GM10248 (cell line): ENCODE measurements around the gene C11orf21.
A peak's percentile ranks its signal among the peaks of the same experiment; 100 is the strongest.

Experiments
- CTCF ChIA-PET: fragments of 300-600 bp; sonication (Branson Sonifier 250); formaldehyde crosslinking; extraction: SDS; loops from one replicate; lab custom pipeline; 2021; ENCODE audit warnings: antibody characterized with exemption; lab: Yijun Ruan, JAX
- POLR2A ChIA-PET: fragments of 350-650 bp; sonication (Branson Sonifier 250); formaldehyde crosslinking; extraction: SDS; loops from one replicate; lab custom pipeline; 2020; ENCODE audit warnings: antibody characterized with exemption; lab: Yijun Ruan, JAX
- DNase-seq: peaks from one replicate; pipeline ENCODE4 v3.0.0; 2012; ENCODE audit errors: extremely low spot score
- TF ChIP-seq, protein P1 (sequence below): IDR thresholded peaks from 2 replicates; pipeline ENCODE4 v1.5.1; 2012; ENCODE audit warnings: mild to moderate bottlenecking, low read depth; ENCODE audit errors: extremely low read depth, missing control alignments, control extremely low read depth

The C11orf21 gene

GRCh38 chr11:2305140-2305778 lies 3.5 kb upstream of the C11orf21 start:
- ChIA-PET CTCF (interaction anchor here (0.6 to 17.1 kb wide), 51 partner anchors 8 to 919 kb away, joined by 3 to 485 read pairs (median 4); partner anchors contain the start of gene TSSC4), POLR2A (interaction anchor here (0.7 to 1.1 kb wide), 2 partner anchors 98 to 100 kb away, joined by 3 read pairs; no protein-coding TSS in a partner anchor)
- TF ChIP-seq, protein P1, sequence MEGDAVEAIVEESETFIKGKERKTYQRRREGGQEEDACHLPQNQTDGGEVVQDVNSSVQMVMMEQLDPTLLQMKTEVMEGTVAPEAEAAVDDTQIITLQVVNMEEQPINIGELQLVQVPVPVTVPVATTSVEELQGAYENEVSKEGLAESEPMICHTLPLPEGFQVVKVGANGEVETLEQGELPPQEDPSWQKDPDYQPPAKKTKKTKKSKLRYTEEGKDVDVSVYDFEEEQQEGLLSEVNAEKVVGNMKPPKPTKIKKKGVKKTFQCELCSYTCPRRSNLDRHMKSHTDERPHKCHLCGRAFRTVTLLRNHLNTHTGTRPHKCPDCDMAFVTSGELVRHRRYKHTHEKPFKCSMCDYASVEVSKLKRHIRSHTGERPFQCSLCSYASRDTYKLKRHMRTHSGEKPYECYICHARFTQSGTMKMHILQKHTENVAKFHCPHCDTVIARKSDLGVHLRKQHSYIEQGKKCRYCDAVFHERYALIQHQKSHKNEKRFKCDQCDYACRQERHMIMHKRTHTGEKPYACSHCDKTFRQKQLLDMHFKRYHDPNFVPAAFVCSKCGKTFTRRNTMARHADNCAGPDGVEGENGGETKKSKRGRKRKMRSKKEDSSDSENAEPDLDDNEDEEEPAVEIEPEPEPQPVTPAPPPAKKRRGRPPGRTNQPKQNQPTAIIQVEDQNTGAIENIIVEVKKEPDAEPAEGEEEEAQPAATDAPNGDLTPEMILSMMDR, result peak; percentile 90
- DNase-seq, result peak; percentile 83

- ChIA-PET CTCF (interaction anchor here (0.6 to 17.1 kb wide), 47 partner anchors 9 to 919 kb away, joined by 3 to 485 read pairs (median 4); partner anchors contain the start of gene TSSC4), POLR2A (interaction anchor here (1.1 kb wide), 1 partner anchor 101 kb away, joined by 3 read pairs; no protein-coding TSS in a partner anchor)
- TF ChIP-seq, protein P1, result no peak
- DNase-seq, result no peak
Measured at GRCh38 chr11:2304506-2305139, 2.9 kb upstream of the C11orf21 start.

GRCh38 chr11:2303627-2304505 lies 2.1 kb upstream of the C11orf21 start:
- TF ChIP-seq, protein P1, result no peak
- DNase-seq, result no peak
- POLR2A ChIA-PET, result interaction anchor here (1.1 kb wide), 1 partner anchor 101 kb away, joined by 3 read pairs; no protein-coding TSS in a partner anchor
- CTCF ChIA-PET, result interaction anchor here (0.8 to 17.1 kb wide), 21 partner anchors 13 to 920 kb away, joined by 3 to 485 read pairs (median 6); partner anchors contain the start of gene TSSC4

- ChIA-PET POLR2A (no interaction called here), CTCF (interaction anchor here (0.8 to 17.1 kb wide), 5 partner anchors 105 to 124 kb away, joined by 3 to 485 read pairs (median 12); no protein-coding TSS in a partner anchor)
- no peak for DNase-seq
- TF ChIP-seq, protein P1, result no peak
Measured at GRCh38 chr11:2302896-2303626, 1.3 kb upstream of the C11orf21 start.

DNA sequence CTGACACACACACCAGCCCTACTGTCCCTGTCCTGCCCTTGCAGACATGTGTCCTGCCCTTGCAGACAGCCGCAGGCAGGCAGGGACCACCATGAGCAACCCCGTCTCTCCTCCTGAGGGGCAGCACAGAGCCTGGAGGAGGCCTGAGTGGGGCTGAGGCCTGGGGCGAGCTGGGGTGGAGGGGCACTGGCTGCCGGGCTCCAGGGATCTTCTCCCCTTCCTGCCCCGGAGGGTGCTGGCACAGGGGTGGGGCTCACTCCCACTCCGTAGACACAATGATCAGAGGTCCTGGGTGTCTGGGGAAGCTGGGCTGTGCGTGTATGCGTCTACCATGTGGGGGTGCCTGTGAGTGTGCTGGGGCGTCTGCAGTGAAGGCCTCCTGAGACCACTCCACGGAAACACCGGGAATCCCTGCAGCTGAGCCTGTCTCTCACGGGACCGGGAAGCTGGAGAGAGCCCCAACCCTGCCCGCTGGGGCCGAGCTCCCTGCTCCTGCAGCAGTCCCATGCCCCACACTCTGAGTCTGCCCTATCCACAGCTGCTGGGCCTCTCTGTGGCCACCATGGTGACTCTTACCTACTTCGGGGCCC lies 683 bp upstream of the C11orf21 start:
- POLR2A ChIA-PET, result no interaction called here

More for the DNA sequence above, 683 bp upstream of the C11orf21 start:
- CTCF ChIA-PET, result interaction anchor here (1.3 to 17.1 kb wide), 2 partner anchors 108 to 119 kb away, joined by 4 to 485 read pairs; no protein-coding TSS in a partner anchor
- DNase-seq, result no peak
- TF ChIP-seq, protein P1, result no peak
